Measurements from ENCODE around the gene CERKL.
A peak's percentile ranks its signal among the peaks of the same experiment; 100 is the strongest.

CERKL gene

GRCh38 chr2:181575024-181575649 is 81.8 kb downstream of the CERKL start:
- no peak for DNase-seq (ENCODE audit: low read depth)
- no peak for TF ChIP-seq CTCF (conservative IDR thresholded peaks at IDR 0.05; ENCODE audit: low read depth, low read length)
- H3K4me3 ChIP-seq (ENCODE audit: low read length), result no peak overlapping the region

- TF ChIP-seq CTCF (conservative IDR thresholded peaks at IDR 0.05; ENCODE audit: low read depth, low read length), result no peak
- DNase-seq (ENCODE audit: low read depth), result no peak
- no peak overlapping the region for H3K4me3 ChIP-seq (ENCODE audit: low read length)
Observed at GRCh38 chr2:181574321-181574720, 82.6 kb downstream of the CERKL start.

GRCh38 chr2:181573140-181573736 is 83.7 kb downstream of the CERKL start:
- TF ChIP-seq CTCF (conservative IDR thresholded peaks at IDR 0.05; ENCODE audit: low read depth, low read length), result peak; percentile 63
- no peak overlapping the region for H3K4me3 ChIP-seq (ENCODE audit: low read length)
- no peak for DNase-seq (ENCODE audit: low read depth)

GRCh38 chr2:181570833-181571661 is 85.9 kb downstream of the CERKL start:
- no peak overlapping the region for H3K4me3 ChIP-seq (ENCODE audit: low read length)
- no peak for DNase-seq (ENCODE audit: low read depth)
- peak; percentile 45 for TF ChIP-seq CTCF (conservative IDR thresholded peaks at IDR 0.05; ENCODE audit: low read depth, low read length)

GRCh38 chr2:181570059-181570458 is 86.8 kb downstream of the CERKL start:
- no peak overlapping the region for H3K4me3 ChIP-seq (ENCODE audit: low read length)
- DNase-seq (ENCODE audit: low read depth), result no peak
- TF ChIP-seq CTCF (conservative IDR thresholded peaks at IDR 0.05; ENCODE audit: low read depth, low read length), result no peak

- TF ChIP-seq CTCF (conservative IDR thresholded peaks at IDR 0.05; ENCODE audit: low read depth, low read length), result no peak
- no peak overlapping the region for H3K4me3 ChIP-seq (ENCODE audit: low read length)
- DNase-seq (ENCODE audit: low read depth), result no peak
Observed at GRCh38 chr2:181566334-181567032, 90.4 kb downstream of the CERKL start.

Data from retinal pigment epithelial cell (primary cell).